T-helper 17 cell (primary cell): Measurements from ENCODE around the gene GIPR. TPM values are rescaled to one million over a fixed set of nuclear protein-coding genes. Genes with fewer than 3 reads are reported as not detected.

ENCODE experiments used
- ATAC-seq: fragments of 150-1000 bp; cut with Tn5 transposase; 2 replicates; pipeline ENCODE4 v1.10.0; 2021; ENCODE audit warnings: mild to moderate bottlenecking, moderate library complexity
- DNase-seq, 3 donors: peaks; one replicate each; pipeline versions ENCODE4 v3.0.0 to v3.0.0-alpha.2; 2020 to 2021
- H3K9me3 ChIP-seq: one replicate; pipeline ENCODE4 v1.7.0; 2013; ENCODE audit warnings: low read length, mild to moderate bottlenecking; ENCODE audit not compliant: control insufficient read depth, poor library complexity, severe bottlenecking
- H3K27ac Mint-ChIP-seq: one replicate; pipeline ENCODE4 v1.8.0; 2022; ENCODE audit warnings: mild to moderate bottlenecking, moderate library complexity, mixed read lengths
- H3K27me3 Mint-ChIP-seq: one replicate; pipeline ENCODE4 v1.8.0; 2022; ENCODE audit warnings: mixed read lengths
- H3K36me3 Mint-ChIP-seq: one replicate; pipeline ENCODE4 v1.8.0; 2022; ENCODE audit warnings: low read depth, mixed read lengths
- H3K4me1 Mint-ChIP-seq: one replicate; pipeline ENCODE4 v1.8.0; 2022; ENCODE audit warnings: mild to moderate bottlenecking, mixed read lengths
- H3K4me3 Mint-ChIP-seq: one replicate; pipeline ENCODE4 v1.8.0; 2022; ENCODE audit warnings: mild to moderate bottlenecking, moderate library complexity, mixed read lengths
- total RNA-seq, 4 donors: library from RNA in 2 of 4; stranded (reverse) in 2 of 4; gene quantifications; one replicate each; pipeline ENCODE4 v1.2.3 and lab custom pipeline; 2022 to 2026

The GIPR gene
- total RNA-seq, 2 donors from 2014 or later: 2.3 to 4.6 TPM

- Mint-ChIP-seq H3K36me3 (no peaks in the 10 kb centered on the region), H3K4me3 (peak overlapping the region; percentile 94), H3K27me3 (no peaks in the 10 kb centered on the region), H3K27ac (peak overlapping the region; percentile 93), H3K4me1 (peaks cover 35% of the 10 kb centered on the region)
- no peak for ATAC-seq
- H3K9me3 ChIP-seq: no peaks in the 10 kb centered on the region
- DNase-seq: peak in 1 of 3 donors; percentile 22
These were observed 27.2 kb upstream of the GIPR start for GRCh38 chr19:45640849-45641273.

- Mint-ChIP-seq H3K4me1 (peaks cover 38% of the 10 kb centered on the region), H3K27me3 (no peaks in the 10 kb centered on the region), H3K27ac (peak overlapping the region; percentile 93), H3K4me3 (peak overlapping the region; percentile 94), H3K36me3 (no peaks in the 10 kb centered on the region)
- no peak for ATAC-seq
- peak; percentile 23 to 44 (median 43) for DNase-seq
- H3K9me3 ChIP-seq: no peaks in the 10 kb centered on the region
These were observed 26.5 kb upstream of the GIPR start for GRCh38 chr19:45641274-45642105.

DNA sequence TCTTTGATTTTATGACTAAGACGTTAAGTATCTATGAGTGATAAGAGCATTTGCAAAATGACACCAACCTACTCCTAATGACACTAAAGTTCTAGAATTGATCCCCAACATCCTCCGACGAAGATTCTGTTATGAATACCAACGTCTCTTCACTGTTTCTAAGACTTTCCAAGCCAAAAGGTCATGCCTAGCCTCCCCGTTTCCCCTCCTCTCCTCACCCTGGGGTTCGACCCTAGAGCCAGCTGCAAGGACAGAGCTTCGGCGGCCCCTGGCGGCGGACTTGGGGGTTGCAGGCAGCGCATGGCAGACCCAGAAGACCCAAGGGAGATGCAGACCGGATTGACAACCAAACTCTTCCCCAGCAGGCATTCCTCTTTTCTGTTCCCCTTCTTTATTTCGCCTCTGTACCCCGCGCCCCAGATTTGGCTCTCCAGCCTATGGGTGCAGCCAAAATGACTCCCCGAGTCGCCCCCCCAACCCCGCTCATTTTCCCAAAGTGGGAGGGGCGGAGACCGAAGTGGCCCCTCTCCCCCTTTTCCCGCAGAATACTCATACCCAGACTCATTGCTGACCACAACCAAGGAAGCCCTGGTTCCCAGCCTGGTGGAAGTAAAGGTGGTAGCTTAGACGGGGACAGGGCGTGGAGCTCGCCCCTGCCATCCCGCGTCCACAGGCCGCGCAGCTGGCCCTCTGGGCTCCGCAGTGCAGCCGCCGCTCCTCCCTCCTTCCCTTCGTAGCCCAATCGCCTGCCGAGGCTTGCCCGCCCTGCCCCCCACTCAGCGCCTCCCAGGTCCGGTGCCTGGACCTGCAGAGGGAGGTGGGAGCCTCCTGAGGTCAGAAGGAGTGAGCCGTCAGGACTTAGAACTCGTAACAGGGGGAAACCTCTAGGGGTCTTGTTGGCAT, 24.7 kb upstream of the GIPR start:
- Mint-ChIP-seq H3K4me1 (peaks cover 38% of the 10 kb centered on the region), H3K36me3 (no peaks in the 10 kb centered on the region), H3K27me3 (no peaks in the 10 kb centered on the region), H3K4me3 (peak overlapping the region; percentile 94), H3K27ac (peak overlapping the region; percentile 93)
- no peaks in the 10 kb centered on the region for H3K9me3 ChIP-seq
- DNase-seq: peak; percentile 73 to 92 (median 75)
- peak; percentile 32 for ATAC-seq

DNA sequence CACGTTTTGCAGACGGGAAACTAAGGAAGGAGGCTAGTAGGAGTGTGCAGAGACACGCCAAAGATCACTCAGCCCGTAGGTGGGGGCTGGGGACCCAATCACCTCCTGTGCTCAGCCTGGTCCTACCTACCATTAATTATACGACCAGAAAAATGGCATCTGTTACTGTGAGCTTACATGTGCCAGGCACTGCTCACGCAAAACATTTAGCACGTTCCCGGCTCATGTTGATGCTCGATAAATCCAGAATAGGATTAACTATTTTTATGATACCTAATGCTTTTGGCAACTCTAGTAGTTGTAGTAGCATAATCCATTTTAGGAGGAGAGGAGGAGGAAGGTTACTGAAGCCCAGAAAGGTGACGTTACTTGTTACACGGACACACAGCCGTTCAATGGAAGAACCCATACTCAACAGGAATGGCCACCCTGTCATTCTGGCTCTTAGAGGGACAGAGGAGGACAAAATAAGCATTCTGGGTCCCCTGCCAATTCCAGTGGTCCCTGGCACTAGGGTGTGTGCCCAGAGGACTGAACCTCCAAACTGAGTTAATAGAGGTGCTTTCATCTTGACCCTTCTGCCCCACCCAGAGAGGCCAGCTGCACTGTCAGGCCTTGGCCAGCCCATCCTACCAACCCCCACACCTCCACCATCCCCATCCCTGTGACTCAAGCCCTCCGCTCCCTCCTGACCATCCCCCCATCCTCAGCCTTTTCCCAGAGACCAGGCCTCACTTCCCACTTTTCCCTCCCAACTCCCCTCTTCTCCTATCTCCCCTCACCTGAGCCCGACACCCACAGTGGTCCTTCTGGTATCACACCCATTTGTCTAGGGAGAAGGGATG, 23.9 kb upstream of the GIPR start:
- no peak for DNase-seq
- Mint-ChIP-seq H3K27ac (peak overlapping the region; percentile 51), H3K4me1 (peaks cover 32% of the 10 kb centered on the region), H3K4me3 (no peak overlapping the region), H3K36me3 (no peaks in the 10 kb centered on the region), H3K27me3 (no peaks in the 10 kb centered on the region)
- no peak for ATAC-seq
- H3K9me3 ChIP-seq: no peaks in the 10 kb centered on the region

DNA sequence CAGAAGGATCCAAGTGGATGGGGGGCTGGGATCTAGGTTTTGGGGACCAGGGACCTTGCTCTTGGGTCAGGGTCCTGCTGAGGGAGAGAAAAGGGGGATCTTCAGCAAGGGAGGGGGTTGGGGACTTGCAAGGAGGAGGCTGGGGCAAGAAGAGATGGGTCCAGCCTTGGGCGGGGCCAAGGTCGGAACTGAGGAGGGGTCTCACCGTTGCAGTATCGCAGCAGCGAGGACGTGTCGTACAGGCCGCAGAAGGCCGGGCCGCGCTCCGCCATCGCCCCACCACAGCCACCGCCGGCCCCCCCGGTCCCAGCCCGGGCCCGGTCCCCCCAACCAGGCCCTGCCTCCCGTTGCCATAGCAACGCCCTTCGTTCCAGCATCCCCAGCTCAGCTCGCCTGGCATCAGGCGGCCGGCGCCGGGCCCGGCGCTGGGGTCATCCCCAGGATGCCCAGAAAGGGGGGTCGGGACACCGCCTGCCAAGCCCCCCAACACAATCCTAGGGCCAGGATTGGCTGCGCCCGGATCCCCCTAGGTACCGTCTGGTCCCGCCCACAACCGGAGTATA, 22.9 kb upstream of the GIPR start:
- Mint-ChIP-seq H3K27ac (peak overlapping the region; percentile 51), H3K27me3 (no peaks in the 10 kb centered on the region), H3K36me3 (no peaks in the 10 kb centered on the region), H3K4me1 (peaks cover 31% of the 10 kb centered on the region), H3K4me3 (peak overlapping the region; percentile 87)
- no peak for DNase-seq
- no peak for ATAC-seq
- H3K9me3 ChIP-seq: no peaks in the 10 kb centered on the region

DNA sequence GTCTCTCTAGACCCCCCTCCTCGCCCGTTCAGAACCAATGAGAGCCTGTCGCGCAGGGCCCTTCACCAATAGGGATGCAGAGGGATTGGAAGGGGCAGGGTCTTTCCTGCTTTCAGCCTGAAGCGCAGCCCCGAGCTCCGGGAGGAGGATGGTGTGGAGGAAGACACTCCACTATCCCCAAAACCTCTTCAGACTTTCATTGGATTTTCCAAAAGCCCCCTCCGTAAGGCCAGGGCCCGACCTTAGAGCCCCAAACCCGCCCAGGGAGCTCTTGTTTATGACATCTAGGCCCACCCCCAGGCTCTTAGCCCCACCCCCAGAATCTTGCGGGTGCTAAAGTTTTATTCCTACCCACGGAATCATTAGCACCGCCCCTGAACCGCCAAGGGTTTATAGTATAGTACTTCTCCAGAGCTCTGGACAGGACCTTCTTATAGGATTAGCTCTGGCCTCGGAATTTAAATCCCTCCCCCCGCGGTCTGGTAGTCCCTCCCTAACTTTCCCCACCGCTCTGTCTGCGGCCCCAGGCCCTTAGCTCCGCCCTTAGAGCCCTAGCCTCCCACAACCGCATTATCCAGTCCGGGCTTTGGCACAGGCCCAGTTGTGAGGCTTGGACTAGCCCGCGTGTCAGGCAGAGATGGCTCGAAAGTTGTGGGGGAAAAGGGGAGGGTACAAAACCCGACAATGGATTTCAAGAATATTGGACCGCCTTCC, 22.2 kb upstream of the GIPR start:
- no peaks in the 10 kb centered on the region for H3K9me3 ChIP-seq
- Mint-ChIP-seq H3K36me3 (no peaks in the 10 kb centered on the region), H3K27me3 (no peaks in the 10 kb centered on the region), H3K27ac (peak overlapping the region; percentile 53), H3K4me1 (peaks cover 29% of the 10 kb centered on the region), H3K4me3 (peak overlapping the region; percentile 87)
- ATAC-seq: peak; percentile 65
- DNase-seq: peak; percentile 60 to 72 (median 67)

GRCh38 chr19:45646345-45646698, 21.7 kb upstream of the GIPR start:
- Mint-ChIP-seq H3K27me3 (no peaks in the 10 kb centered on the region), H3K27ac (peak overlapping the region; percentile 53), H3K4me3 (peak overlapping the region; percentile 87), H3K4me1 (peaks cover 24% of the 10 kb centered on the region), H3K36me3 (no peaks in the 10 kb centered on the region)
- no peaks in the 10 kb centered on the region for H3K9me3 ChIP-seq
- DNase-seq (no peak), ATAC-seq (no peak)

- H3K4me1 Mint-ChIP-seq: peaks cover 3% of the 10 kb centered on the region
- no peak overlapping the region for H3K27ac Mint-ChIP-seq
- H3K9me3 ChIP-seq: no peaks in the 10 kb centered on the region
- ATAC-seq (no peak), DNase-seq (no peak)
- H3K27me3 Mint-ChIP-seq: no peaks in the 10 kb centered on the region
- no peak overlapping the region for H3K4me3 Mint-ChIP-seq
- H3K36me3 Mint-ChIP-seq: no peaks in the 10 kb centered on the region
These were observed 17.3 kb upstream of the GIPR start for GRCh38 chr19:45650722-45651121.

DNA sequence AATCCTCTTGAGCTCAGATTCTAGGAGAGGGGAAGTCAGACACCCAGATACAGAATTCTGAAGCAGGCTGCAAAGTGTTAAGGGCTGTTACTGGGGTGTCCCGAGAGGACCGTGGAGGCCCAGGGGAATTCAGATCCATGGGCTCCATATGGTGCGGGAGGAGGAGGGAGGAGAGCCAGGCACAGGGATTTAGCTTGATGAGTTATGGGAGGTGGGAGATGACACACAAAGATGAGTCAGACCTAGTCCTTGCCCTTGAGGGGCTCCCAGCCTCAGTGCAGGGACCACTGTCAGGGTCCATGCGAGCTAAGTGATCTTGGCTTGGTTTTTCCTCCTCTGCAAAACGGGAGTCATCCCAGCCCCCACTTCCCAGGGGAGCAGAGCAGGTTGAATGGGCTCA, 14.4 kb upstream of the GIPR start:
- DNase-seq: no peak
- peaks cover under 1% of the 10 kb centered on the region for H3K36me3 Mint-ChIP-seq
- H3K9me3 ChIP-seq: no peaks in the 10 kb centered on the region
- H3K27me3 Mint-ChIP-seq: peaks cover 2% of the 10 kb centered on the region
- no peak overlapping the region for H3K4me3 Mint-ChIP-seq
- no peak for ATAC-seq
- H3K27ac Mint-ChIP-seq: no peak overlapping the region
- H3K4me1 Mint-ChIP-seq: peaks cover under 1% of the 10 kb centered on the region

- H3K27me3 Mint-ChIP-seq: peaks cover 12% of the 10 kb centered on the region
- DNase-seq (no peak), ATAC-seq (no peak)
- peaks cover 4% of the 10 kb centered on the region for H3K4me1 Mint-ChIP-seq
- no peak overlapping the region for H3K27ac Mint-ChIP-seq
- peaks cover 7% of the 10 kb centered on the region for H3K36me3 Mint-ChIP-seq
- H3K4me3 Mint-ChIP-seq: no peak overlapping the region
- no peaks in the 10 kb centered on the region for H3K9me3 ChIP-seq
These were observed 12.9 kb upstream of the GIPR start for GRCh38 chr19:45655073-45655472.

GRCh38 chr19:45657520-45658167, 10.4 kb upstream of the GIPR start:
- no peak overlapping the region for H3K27ac Mint-ChIP-seq
- ATAC-seq (no peak), DNase-seq (no peak)
- H3K4me3 Mint-ChIP-seq: no peak overlapping the region
- H3K4me1 Mint-ChIP-seq: peaks cover 4% of the 10 kb centered on the region
- no peaks in the 10 kb centered on the region for H3K9me3 ChIP-seq
- H3K36me3 Mint-ChIP-seq: peaks cover 13% of the 10 kb centered on the region
- H3K27me3 Mint-ChIP-seq: peaks cover 25% of the 10 kb centered on the region
